Heart right ventricle (tissue), 16 donors: ENCODE results near the gene SLC39A9. TPM values are rescaled to one million over a fixed set of nuclear protein-coding genes. Genes with fewer than 3 reads are reported as not detected.

Source experiments
- ATAC-seq, 8 donors: fragments of 200-7000 bp; cut with Tn5 transposase; one replicate each; pipeline ENCODE4 v1.9.1; 2020; ENCODE audit warnings: mild to moderate bottlenecking in 8 of 8, moderate library complexity in 8 of 8, moderate number of reproducible peaks in 1 of 8
- DNase-seq, 2 donors: peaks; one replicate each; pipeline ENCODE4 v3.0.0-alpha.2; 2020
- H3K27ac ChIP-seq, 10 donors: fragments of 200-600 bp; sonication (generic) in 2 of 10; one replicate each; pipeline versions ENCODE4 v1.5.0 to v1.8.0; 2020 to 2022; ENCODE audit warnings: mild to moderate bottlenecking in 3 of 10
- H3K27me3 ChIP-seq, 7 donors: fragments of 200-600 bp; one replicate each; pipeline ENCODE4 v1.8.0; 2021 to 2022; ENCODE audit warnings: mild to moderate bottlenecking in 2 of 7
- H3K36me3 ChIP-seq, 9 donors: fragments of 200-600 bp; sonication (generic) in 1 of 9; one replicate each; pipeline versions ENCODE4 v1.5.0 to v1.8.0; 2020 to 2022; ENCODE audit warnings: mild to moderate bottlenecking in 2 of 9
- H3K4me1 ChIP-seq, 9 donors: fragments of 200-600 bp; sonication (generic) in 1 of 9; one replicate each; pipeline versions ENCODE4 v1.5.0 to v1.8.0; 2020 to 2022; ENCODE audit warnings: mild to moderate bottlenecking in 4 of 9
- H3K4me3 ChIP-seq, 10 donors: fragments of 200-600 bp; sonication (generic) in 2 of 10; one replicate each; pipeline versions ENCODE4 v1.5.0 to v1.8.0; 2020 to 2022; ENCODE audit warnings: mild to moderate bottlenecking in 7 of 10, moderate library complexity in 2 of 10
- H3K9me3 ChIP-seq, 11 donors: fragments of 200-600 bp in 10 of 11; sonication (generic) in 2 of 11; one replicate each; pipeline versions ENCODE4 v1.5.0 to v1.8.0; 2013 to 2022; ENCODE audit warnings: mild to moderate bottlenecking in 2 of 11, control low read depth in 1 of 11, moderate library complexity in 1 of 11
- WGBS, 2 donors: extraction: QIAGEN DNeasy Blood & Tissue Kit; methylation state at CpG; one replicate each; pipeline ENCODE4 v1.1.7; 2013; ENCODE audit warnings: inconsistent platforms in 1 of 2; 5-methylcytosine and 5-hydroxymethylcytosine counted together
- intact Hi-C, 10 donors: fragments of 100-400 bp; cut with DNase I; formaldehyde crosslinking; loops; one replicate each; pipeline versions ENCODE4 v1.11.1 to v1.14.2; 2022
- polyA plus RNA-seq, 2 donors: library from polyadenylated mRNA; stranded (reverse); fragments of 200-250 nt; gene quantifications; one replicate each; pipeline ENCODE4 v1.2.3, GENCODE V29; 2013
- total RNA-seq, 10 donors: library from RNA; stranded (reverse); fragmentation: NEBNext Ultra II Directional in 3 of 10; extraction: Animal tissue kit (Norgen Biotek cat#: 25700) in 3 of 10; gene quantifications; one replicate each; pipeline versions ENCODE4 v1.2.1 to v1.2.4, GENCODE V29; 2021 to 2023
- TF ChIP-seq, protein P1 (sequence below), 9 donors: fragments of 200-600 bp; sonication (generic) in 2 of 9; IDR thresholded peaks; one replicate each; pipeline versions ENCODE4 v1.5.0 to v1.8.0; 2021 to 2022; ENCODE audit warnings: antibody characterized with exemption in 9 of 9, mild to moderate bottlenecking in 5 of 9, moderate library complexity in 1 of 9
- donor health status: Arrhythmogenic right ventricular cardiomyopathy.
- donor health status: ischemic (EF 13 %, LVEDD 7.1; RV severe dilation, severe dysfunction).
- donor health status: healthy with polysubstance abuse.
- donor health status: DM: no; HTN: yes; CAD: no.
- donor health status: DM: no; HTN: no; CAD: no.
- donor health status: ischemic (EF 25% LVEDD 6.9; RV normal size, moderate dysfunction).
- donor health status: ischemic (EF 25% LVEDD 5.7; RV mildly dilated, moderate dysfunction).
- donor health status: healthy.
- donor health status: DM: yes; HTN: yes; CAD: no.
- donor health status: Ischemic cardiomyopathy.
- donor health status: ischemic (EF 35%, LVEDD 5.7; RV mildly dilated, moderate dysfunction).
- donor health status: nonischemic (EF 11% LVEDD 7.7; RV severe dilation, severe dysfunction).
- donor health status: DM: yes; HTN: yes; CAD: no.
- donor health status: PGD.
- donor health status: ischemic (EF 29% LVEDD 5.4; RV normal size, mild dysfunction).
- donor health status: nonischemic (EF 23%, LVEDD 6.1; RV moderate dilation, normal function).

The SLC39A9 gene
- total and polyA plus RNA-seq, 12 donors, result 11.1 to 28.3 (median 21.4) TPM

DNA sequence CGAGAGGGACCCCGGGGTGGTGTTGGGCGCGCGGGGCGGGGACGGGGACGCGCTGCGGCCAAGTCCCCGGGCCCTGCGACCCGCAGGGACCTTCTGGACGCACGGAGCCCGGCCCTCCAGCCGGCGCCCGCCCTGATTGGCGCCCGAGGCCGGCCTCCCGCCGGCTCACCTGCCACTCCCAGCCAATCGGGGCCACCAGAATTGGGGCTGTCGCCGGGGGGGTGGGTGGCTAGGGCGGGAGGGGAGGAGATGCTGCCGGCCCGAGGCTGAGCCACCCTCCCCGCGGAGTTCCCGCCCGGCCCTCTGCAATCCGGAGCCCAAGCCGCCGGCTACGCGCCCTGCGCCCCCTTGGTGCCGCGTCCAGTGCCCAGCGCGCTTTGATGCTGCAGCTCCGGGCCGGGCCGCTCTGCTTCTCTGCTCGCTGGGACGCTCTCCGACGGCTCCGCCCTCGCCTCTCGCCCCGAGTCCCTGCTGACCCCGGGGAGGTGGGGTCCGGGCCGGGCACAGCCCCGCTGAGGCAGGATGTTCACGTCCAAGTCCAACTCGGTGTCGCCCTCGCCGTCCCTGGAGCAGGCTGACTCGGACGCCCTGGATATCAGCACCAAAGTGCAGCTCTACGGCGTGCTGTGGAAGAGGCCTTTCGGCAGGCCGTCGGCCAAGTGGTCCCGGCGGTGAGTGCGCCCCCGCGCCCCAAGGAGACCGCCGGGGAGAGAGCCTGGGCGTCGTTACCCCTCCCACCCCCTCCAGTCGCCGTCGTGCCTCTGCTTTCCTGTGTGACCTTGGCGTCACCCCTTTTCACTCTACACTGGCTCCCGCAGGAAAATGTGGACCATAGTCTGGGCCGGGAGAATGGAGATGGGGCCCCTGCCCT is 86.2 kb downstream of the SLC39A9 start, which contains the start of gene PLEKHD1:
Gene PLEKHD1 (plus strand): TSS at position 285 of the 871 bp plus-strand sequence. CDS start 238 bp downstream, at position 523.
- H3K27me3 ChIP-seq, result peaks cover 9 to 66% (median 38%) of the 10 kb centered on the region in 7 donors
- DNase-seq (no peak), ATAC-seq (peak in 7 of 8 donors; percentile 23 to 54 (median 33))
- H3K4me1 ChIP-seq, result peaks cover 0 to 20% (median 15%) of the 10 kb centered on the region in 9 donors
- intact Hi-C loops, result no loop called here
- WGBS, 2 donors, result 2 to 3% methylated on average over 81 to 86 of the region's 86 CpGs
- peak within 1 kb of the TSS; percentile 12 to 50 (median 47) for H3K4me3 ChIP-seq
- TF ChIP-seq, protein P1, sequence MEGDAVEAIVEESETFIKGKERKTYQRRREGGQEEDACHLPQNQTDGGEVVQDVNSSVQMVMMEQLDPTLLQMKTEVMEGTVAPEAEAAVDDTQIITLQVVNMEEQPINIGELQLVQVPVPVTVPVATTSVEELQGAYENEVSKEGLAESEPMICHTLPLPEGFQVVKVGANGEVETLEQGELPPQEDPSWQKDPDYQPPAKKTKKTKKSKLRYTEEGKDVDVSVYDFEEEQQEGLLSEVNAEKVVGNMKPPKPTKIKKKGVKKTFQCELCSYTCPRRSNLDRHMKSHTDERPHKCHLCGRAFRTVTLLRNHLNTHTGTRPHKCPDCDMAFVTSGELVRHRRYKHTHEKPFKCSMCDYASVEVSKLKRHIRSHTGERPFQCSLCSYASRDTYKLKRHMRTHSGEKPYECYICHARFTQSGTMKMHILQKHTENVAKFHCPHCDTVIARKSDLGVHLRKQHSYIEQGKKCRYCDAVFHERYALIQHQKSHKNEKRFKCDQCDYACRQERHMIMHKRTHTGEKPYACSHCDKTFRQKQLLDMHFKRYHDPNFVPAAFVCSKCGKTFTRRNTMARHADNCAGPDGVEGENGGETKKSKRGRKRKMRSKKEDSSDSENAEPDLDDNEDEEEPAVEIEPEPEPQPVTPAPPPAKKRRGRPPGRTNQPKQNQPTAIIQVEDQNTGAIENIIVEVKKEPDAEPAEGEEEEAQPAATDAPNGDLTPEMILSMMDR (IDR thresholded peaks at IDR 0.05), result no peak
- H3K36me3 ChIP-seq, result no peaks in the 10 kb centered on the region
- H3K9me3 ChIP-seq, result no peaks in the 10 kb centered on the region
- H3K27ac ChIP-seq, result no peak within 1 kb of the TSS

DNA sequence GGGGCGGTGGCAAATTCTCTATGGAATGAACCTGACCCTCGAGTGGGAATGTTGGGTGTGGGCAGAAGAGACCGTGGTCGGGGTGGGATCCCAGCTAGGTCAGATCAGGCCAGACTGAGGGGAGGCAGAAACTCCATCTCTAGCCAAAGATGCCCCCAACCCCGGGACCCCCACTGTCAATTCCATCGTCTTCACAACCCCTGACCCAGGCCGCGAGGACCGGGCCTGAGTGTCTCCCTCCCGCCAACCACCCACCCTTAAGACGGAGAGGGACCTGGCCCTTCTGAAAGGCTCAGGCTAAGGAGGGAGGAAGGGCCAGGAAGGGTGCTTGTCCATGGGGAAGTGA is 86.8 kb downstream of the SLC39A9 start:
- WGBS, 2 donors, result 63 to 68% methylated on average over 11 of the region's 11 CpGs
- TF ChIP-seq, protein P1 (IDR thresholded peaks at IDR 0.05), result no peak
- DNase-seq (no peak), ATAC-seq (no peak)
- no peaks in the 10 kb centered on the region for H3K36me3 ChIP-seq
- no peak overlapping the region for H3K27ac ChIP-seq
- intact Hi-C loops, result no loop called here
- H3K4me1 ChIP-seq, result peaks cover 0 to 20% (median 15%) of the 10 kb centered on the region in 9 donors
- no peaks in the 10 kb centered on the region for H3K9me3 ChIP-seq
- no peak overlapping the region for H3K4me3 ChIP-seq
- peaks cover 9 to 66% (median 38%) of the 10 kb centered on the region in 7 donors for H3K27me3 ChIP-seq

DNA sequence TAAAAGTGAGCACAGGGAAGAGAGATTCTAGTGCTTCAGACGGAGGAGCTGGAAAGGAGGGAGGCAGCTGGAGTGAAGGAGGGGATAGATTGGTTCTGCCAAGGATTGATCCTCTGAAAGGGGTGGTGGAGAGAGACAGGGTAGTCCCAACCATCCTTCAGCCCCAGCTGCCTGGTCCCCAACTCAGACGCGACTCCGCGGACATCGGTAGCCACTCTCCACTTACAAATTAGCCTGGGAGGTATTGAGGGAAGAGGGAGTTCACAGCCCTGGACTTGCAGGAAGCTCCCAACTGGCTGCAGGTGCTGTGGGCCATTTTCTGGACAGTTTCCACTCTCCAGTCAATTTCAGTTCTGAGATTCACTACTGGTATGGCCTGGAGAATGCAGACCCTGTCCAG is 87.2 kb downstream of the SLC39A9 start:
- 79 to 88% methylated on average over 6 of the region's 6 CpGs for WGBS, 2 donors
- Histone ChIP-seq H3K27ac (no peak overlapping the region), H3K4me1 (peaks cover 0 to 20% (median 15%) of the 10 kb centered on the region in 9 donors), H3K36me3 (no peaks in the 10 kb centered on the region), H3K9me3 (no peaks in the 10 kb centered on the region), H3K4me3 (no peak overlapping the region), H3K27me3 (peaks cover 9 to 66% (median 38%) of the 10 kb centered on the region in 7 donors)
- intact Hi-C loops, result no loop called here
- DNase-seq, result no peak
- TF ChIP-seq, protein P1 (IDR thresholded peaks at IDR 0.05), result no peak
- ATAC-seq, result no peak

DNA sequence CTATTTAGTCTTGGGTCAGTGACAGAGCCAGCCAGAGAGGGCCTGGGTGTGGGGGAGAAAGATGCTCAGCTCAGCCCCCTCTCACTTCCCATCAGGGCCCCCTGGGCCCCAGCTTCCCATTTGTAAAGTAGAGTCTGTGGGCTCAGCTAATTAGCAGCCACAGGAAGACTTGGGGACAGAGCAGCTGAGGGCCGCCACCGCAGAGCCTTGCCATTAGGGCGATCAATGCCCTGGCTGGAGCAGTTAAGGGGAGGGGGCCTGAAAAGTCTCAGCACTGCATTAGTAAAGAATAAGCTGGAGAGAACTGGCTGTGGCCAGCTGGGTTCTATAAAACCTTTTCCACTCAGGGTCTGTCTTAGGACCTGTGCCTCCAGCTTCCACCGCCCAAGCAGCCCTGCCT is 88.7 kb downstream of the SLC39A9 start:
- WGBS, 2 donors, result 92 to 93% methylated on average over 4 of the region's 4 CpGs
- TF ChIP-seq, protein P1 (IDR thresholded peaks at IDR 0.05), result no peak
- H3K36me3 ChIP-seq, result no peaks in the 10 kb centered on the region
- no peaks in the 10 kb centered on the region for H3K9me3 ChIP-seq
- H3K4me3 ChIP-seq, result no peak overlapping the region
- DNase-seq (no peak), ATAC-seq (no peak)
- H3K4me1 ChIP-seq, result peaks cover 0 to 20% (median 15%) of the 10 kb centered on the region in 9 donors
- peaks cover 9 to 57% (median 38%) of the 10 kb centered on the region in 7 donors for H3K27me3 ChIP-seq
- intact Hi-C loops, result no loop called here
- no peak overlapping the region for H3K27ac ChIP-seq
